AG09309 (cell line): ENCODE results near the gene SMCO2.

Source experiments
- DNase-seq: peaks from one replicate; pipeline ENCODE4 v3.0.0-alpha.2; 2010; ENCODE audit warnings: low read depth
- H3K4me3 ChIP-seq: 2 replicates; pipeline ENCODE4 v1.5.1; 2011; ENCODE audit warnings: mild to moderate bottlenecking, low read depth, low read length, moderate library complexity; ENCODE audit not compliant: control insufficient read depth
- CTCF ChIP-seq: IDR thresholded peaks from 2 replicates; pipeline ENCODE4 v1.5.1; 2011; ENCODE audit warnings: mild to moderate bottlenecking, low read depth, low read length, inconsistent platforms; ENCODE audit not compliant: insufficient read depth, control insufficient read depth; ENCODE audit errors: missing control alignments

SMCO2 gene

GRCh38 chr12:27446436-27446835, at the start of gene SMCO2:
SMCO2 (plus strand) TSS chr12:27446736; CDS start chr12:27470632, 23,896 bp downstream.
- no peak for TF ChIP-seq CTCF
- no peak within 1 kb of the TSS for H3K4me3 ChIP-seq
- DNase-seq, result no peak

GRCh38 chr12:27398466-27398865, 48.1 kb upstream of the SMCO2 start:
- no peak for TF ChIP-seq CTCF
- H3K4me3 ChIP-seq, result no peak overlapping the region
- no peak for DNase-seq

- no peak for TF ChIP-seq CTCF
- no peak for DNase-seq
- H3K4me3 ChIP-seq, result no peak overlapping the region
Measured at GRCh38 chr12:27399074-27399473, 47.5 kb upstream of the SMCO2 start.

- DNase-seq, result no peak
- no peak for TF ChIP-seq CTCF
- H3K4me3 ChIP-seq, result no peak overlapping the region
Measured at GRCh38 chr12:27400856-27401354, 45.6 kb upstream of the SMCO2 start.

- no peak for TF ChIP-seq CTCF
- no peak for DNase-seq
- no peak overlapping the region for H3K4me3 ChIP-seq
Measured at GRCh38 chr12:27412047-27412446, 34.5 kb upstream of the SMCO2 start.

- no peak for TF ChIP-seq CTCF
- no peak for DNase-seq
- no peak overlapping the region for H3K4me3 ChIP-seq
Measured at GRCh38 chr12:27422697-27423096, 23.8 kb upstream of the SMCO2 start.
